BJ (cell line): ENCODE results near the gene C16orf89. TPM values are rescaled to one million over a fixed set of nuclear protein-coding genes. Genes with fewer than 3 reads are reported as not detected.

Experiments
- CTCF ChIA-PET: fragments of 350-600 bp; formaldehyde crosslinking; extraction: SDS; loops from one replicate; lab custom pipeline; 2021; ENCODE audit warnings: antibody characterized with exemption, inconsistent platforms; lab: Yijun Ruan, JAX
- POLR2A ChIA-PET: fragments of 300-600 bp; sonication (Branson Sonifier 250); formaldehyde crosslinking; extraction: SDS; loops from one replicate; lab custom pipeline; 2021; ENCODE audit warnings: antibody characterized with exemption; lab: Charles Lee
- DNase-seq: peaks from one replicate; pipeline ENCODE4 v3.0.0-alpha.2; 2011; ENCODE audit warnings: low read depth
- H3K27me3 ChIP-seq: 2 replicates; pipeline ENCODE4 v1.6.0; 2011; ENCODE audit warnings: low read length; ENCODE audit not compliant: control insufficient read depth, insufficient read depth
- H3K36me3 ChIP-seq: 2 replicates; pipeline ENCODE4 v1.5.1; 2011; ENCODE audit warnings: low read length; ENCODE audit not compliant: control insufficient read depth, insufficient read depth
- H3K4me3 ChIP-seq: 2 replicates; pipeline ENCODE4 v1.5.1; 2011; ENCODE audit warnings: low read depth, mild to moderate bottlenecking, control low read depth, low read length
- CTCF ChIP-seq: IDR thresholded peaks from 2 replicates; pipeline ENCODE4 v1.5.1; 2011; ENCODE audit warnings: low read depth, mild to moderate bottlenecking, control low read depth, inconsistent platforms, low read length, moderate library complexity; ENCODE audit not compliant: insufficient read depth
- polyA plus RNA-seq: library from polyadenylated mRNA; depleted of rRNA; stranded (reverse); fragments of >200 nt; gene quantifications from 2 replicates; pipeline ENCODE4 v1.2.3, GENCODE V29; 2011

The C16orf89 gene
- polyA plus RNA-seq, 1 experiment: not detected

GRCh38 chr16:5011637-5012036, 54.1 kb downstream of the C16orf89 start:
- CTCF ChIA-PET: interaction anchor here (0.6 kb wide), 1 partner anchor 12 kb away, joined by 3 read pairs; no protein-coding TSS in a partner anchor
- H3K36me3 ChIP-seq: no peaks in the 10 kb centered on the region
- H3K27me3 ChIP-seq: peaks cover 3% of the 10 kb centered on the region; the same call in 1 of the 2 replicates
- no peak overlapping the region for H3K4me3 ChIP-seq
- TF ChIP-seq CTCF: no peak
- no peak for DNase-seq
- POLR2A ChIA-PET: no interaction called here

- Histone ChIP-seq H3K27me3 (peaks cover 3% of the 10 kb centered on the region; the same call in 1 of the 2 replicates), H3K4me3 (no peak overlapping the region), H3K36me3 (no peaks in the 10 kb centered on the region)
- POLR2A ChIA-PET: no interaction called here
- TF ChIP-seq CTCF: no peak
- CTCF ChIA-PET: no interaction called here
- DNase-seq: no peak
Observed at GRCh38 chr16:5010576-5011329, 55.0 kb downstream of the C16orf89 start.

GRCh38 chr16:5008311-5008731, 57.4 kb downstream of the C16orf89 start:
- H3K4me3 ChIP-seq: no peak overlapping the region
- ChIA-PET CTCF (interaction anchor here (1.1 kb wide), 1 partner anchor 26 kb away, joined by 3 read pairs; no protein-coding TSS in a partner anchor), POLR2A (no interaction called here)
- peaks cover 3% of the 10 kb centered on the region; the same call in 1 of the 2 replicates for H3K27me3 ChIP-seq
- DNase-seq: no peak
- no peak for TF ChIP-seq CTCF
- no peaks in the 10 kb centered on the region for H3K36me3 ChIP-seq

GRCh38 chr16:5007256-5007655, 58.5 kb downstream of the C16orf89 start:
- ChIA-PET CTCF (interaction anchor here (1.1 kb wide), 1 partner anchor 25 kb away, joined by 3 read pairs; no protein-coding TSS in a partner anchor), POLR2A (no interaction called here)
- peaks cover 3% of the 10 kb centered on the region; the same call in 1 of the 2 replicates for H3K27me3 ChIP-seq

More at GRCh38 chr16:5007256-5007655, 58.5 kb downstream of the C16orf89 start:
- no peaks in the 10 kb centered on the region for H3K36me3 ChIP-seq
- no peak for TF ChIP-seq CTCF
- no peak for DNase-seq
- no peak overlapping the region for H3K4me3 ChIP-seq
